Chondrocyte (in vitro differentiated cells): ENCODE measurements around the gene COL4A2. TPM values are rescaled to one million over a fixed set of nuclear protein-coding genes. Genes with fewer than 3 reads are reported as not detected.

Source experiments
- DNase-seq: peaks from one replicate; pipeline ENCODE4 v3.0.0; 2021; ENCODE audit warnings: mixed read lengths, low spot score
- H3K27ac Mint-ChIP-seq: one replicate; pipeline ENCODE4 v1.8.0; 2021; ENCODE audit warnings: mild to moderate bottlenecking, moderate library complexity, mixed read lengths; ENCODE audit not compliant: unreplicated experiment
- H3K27me3 Mint-ChIP-seq: 2 replicates; pipeline ENCODE4 v1.8.0; 2021; ENCODE audit warnings: low read depth, mixed read lengths
- H3K36me3 Mint-ChIP-seq: 2 replicates; pipeline ENCODE4 v1.8.0; 2021; ENCODE audit warnings: low read depth, mixed read lengths
- H3K4me1 Mint-ChIP-seq: 2 replicates; pipeline ENCODE4 v1.8.0; 2021; ENCODE audit warnings: low read depth, mild to moderate bottlenecking, mixed read lengths
- H3K4me3 Mint-ChIP-seq: one replicate; pipeline ENCODE4 v1.8.0; 2021; ENCODE audit warnings: mild to moderate bottlenecking, moderate library complexity, mixed read lengths; ENCODE audit not compliant: unreplicated experiment
- H3K9me3 Mint-ChIP-seq: 2 replicates; pipeline ENCODE4 v1.8.0; 2021; ENCODE audit warnings: low read depth, mixed read lengths
- total RNA-seq: library from RNA; stranded (reverse); gene quantifications from 3 replicates; pipeline ENCODE4 v1.2.1, GENCODE V29; 2021
- TF ChIP-seq, protein P1 (sequence below): fragments of 200-600 bp; sonication (generic); IDR thresholded peaks from 2 replicates; pipeline ENCODE4 v1.5.0; 2021; ENCODE audit warnings: antibody characterized with exemption, mild to moderate bottlenecking, moderate library complexity

Gene COL4A2
- total RNA-seq, 1 donor from 2014 or later, result 2,366 TPM

DNA sequence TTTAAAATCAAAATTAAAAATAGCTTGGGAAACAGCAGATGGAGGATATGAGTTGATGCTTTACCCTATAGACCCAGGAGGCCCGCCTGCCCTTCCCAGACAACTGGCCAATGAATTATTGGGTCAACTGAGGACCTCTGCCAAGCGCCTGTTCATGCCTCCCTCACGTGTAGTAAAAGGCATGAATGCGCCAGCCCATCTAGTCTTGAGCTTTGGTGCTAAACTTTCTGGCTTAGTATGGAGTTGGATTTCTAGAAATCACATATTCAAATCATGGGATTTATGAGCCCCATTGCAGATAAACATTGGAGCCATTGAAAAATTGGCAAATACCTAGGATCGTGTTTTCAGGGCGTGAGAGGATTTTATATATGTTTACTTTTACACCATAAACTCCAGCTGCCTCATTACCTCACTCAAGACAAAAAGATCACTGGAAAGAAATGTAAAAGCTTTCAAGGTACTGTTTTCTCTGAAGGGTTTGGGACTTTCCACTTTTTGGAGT is 47.1 kb downstream of the COL4A2 start:
- Mint-ChIP-seq H3K27me3 (no peaks in the 10 kb centered on the region), H3K27ac (peak overlapping the region; percentile 87), H3K9me3 (no peaks in the 10 kb centered on the region)

DNA sequence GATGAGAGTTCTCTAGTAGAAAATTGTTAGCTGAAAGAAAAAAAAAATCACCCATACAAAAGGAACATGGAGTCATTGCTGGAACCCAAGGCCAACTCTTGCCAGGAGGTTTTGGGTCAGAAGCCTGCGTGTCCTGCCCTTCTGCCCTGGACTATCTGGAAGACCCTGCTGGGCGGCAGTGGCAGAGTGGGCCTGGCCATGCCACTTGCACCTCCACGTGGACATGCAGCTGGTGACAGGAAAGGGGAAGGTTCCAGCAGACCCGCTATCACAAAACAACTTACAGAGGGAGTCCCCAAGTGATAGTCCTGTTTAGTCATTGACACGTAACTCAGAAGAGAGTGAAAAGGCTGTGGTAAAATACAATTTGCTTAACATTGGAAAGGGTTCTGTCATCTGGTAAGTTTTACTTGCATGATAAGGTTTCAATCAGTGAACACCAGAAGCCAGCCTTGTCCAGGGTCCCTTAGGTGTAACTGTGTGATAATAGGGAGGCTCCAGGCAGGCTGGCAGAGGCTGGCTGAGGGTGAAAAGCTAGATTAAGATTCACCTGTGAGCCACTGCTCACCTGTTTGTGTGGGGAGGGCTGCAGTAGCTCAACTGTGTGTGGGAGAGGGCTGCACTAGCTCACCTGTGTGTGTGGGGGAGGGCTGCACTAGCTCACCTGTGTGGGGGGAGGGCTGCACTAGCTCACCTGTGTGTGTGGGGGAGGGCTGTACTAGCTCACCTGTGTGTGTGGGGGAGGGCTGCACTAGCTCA is 47.8 kb downstream of the COL4A2 start:
- no peak overlapping the region for H3K4me3 Mint-ChIP-seq
- peak overlapping the region; percentile 87 for H3K27ac Mint-ChIP-seq
- H3K9me3 Mint-ChIP-seq, result no peaks in the 10 kb centered on the region
- no peak for DNase-seq
- peaks cover 43% of the 10 kb centered on the region for H3K36me3 Mint-ChIP-seq
- H3K4me1 Mint-ChIP-seq, result peaks cover 84% of the 10 kb centered on the region
- no peaks in the 10 kb centered on the region for H3K27me3 Mint-ChIP-seq
- TF ChIP-seq, protein P1, sequence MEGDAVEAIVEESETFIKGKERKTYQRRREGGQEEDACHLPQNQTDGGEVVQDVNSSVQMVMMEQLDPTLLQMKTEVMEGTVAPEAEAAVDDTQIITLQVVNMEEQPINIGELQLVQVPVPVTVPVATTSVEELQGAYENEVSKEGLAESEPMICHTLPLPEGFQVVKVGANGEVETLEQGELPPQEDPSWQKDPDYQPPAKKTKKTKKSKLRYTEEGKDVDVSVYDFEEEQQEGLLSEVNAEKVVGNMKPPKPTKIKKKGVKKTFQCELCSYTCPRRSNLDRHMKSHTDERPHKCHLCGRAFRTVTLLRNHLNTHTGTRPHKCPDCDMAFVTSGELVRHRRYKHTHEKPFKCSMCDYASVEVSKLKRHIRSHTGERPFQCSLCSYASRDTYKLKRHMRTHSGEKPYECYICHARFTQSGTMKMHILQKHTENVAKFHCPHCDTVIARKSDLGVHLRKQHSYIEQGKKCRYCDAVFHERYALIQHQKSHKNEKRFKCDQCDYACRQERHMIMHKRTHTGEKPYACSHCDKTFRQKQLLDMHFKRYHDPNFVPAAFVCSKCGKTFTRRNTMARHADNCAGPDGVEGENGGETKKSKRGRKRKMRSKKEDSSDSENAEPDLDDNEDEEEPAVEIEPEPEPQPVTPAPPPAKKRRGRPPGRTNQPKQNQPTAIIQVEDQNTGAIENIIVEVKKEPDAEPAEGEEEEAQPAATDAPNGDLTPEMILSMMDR, result no peak

More for the DNA sequence above, 47.1 kb downstream of the COL4A2 start:
- Mint-ChIP-seq H3K4me1 (peaks cover 84% of the 10 kb centered on the region), H3K36me3 (peaks cover 40% of the 10 kb centered on the region), H3K4me3 (no peak overlapping the region)
- TF ChIP-seq, protein P1, result no peak
- no peak for DNase-seq

DNA sequence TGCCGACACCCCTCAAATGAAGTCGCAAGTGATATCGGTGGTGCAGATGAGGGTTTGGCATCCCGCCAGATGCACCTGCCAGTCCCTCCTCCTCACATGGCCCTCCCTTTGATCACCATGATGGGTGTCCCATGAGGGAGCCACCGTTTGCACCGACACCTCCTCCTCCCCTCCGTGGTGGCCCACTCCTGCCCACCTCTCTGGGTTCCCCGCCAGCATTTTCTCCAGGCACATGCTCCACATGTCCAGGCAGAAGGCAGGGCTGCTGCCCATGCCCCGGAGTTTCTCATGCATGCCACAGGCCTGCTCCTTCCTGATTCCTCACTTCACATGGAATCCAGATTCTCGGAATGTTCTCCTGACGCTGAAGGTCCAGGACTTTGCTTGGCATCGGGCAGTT is 49.3 kb downstream of the COL4A2 start:
- H3K27me3 Mint-ChIP-seq, result no peaks in the 10 kb centered on the region

DNA sequence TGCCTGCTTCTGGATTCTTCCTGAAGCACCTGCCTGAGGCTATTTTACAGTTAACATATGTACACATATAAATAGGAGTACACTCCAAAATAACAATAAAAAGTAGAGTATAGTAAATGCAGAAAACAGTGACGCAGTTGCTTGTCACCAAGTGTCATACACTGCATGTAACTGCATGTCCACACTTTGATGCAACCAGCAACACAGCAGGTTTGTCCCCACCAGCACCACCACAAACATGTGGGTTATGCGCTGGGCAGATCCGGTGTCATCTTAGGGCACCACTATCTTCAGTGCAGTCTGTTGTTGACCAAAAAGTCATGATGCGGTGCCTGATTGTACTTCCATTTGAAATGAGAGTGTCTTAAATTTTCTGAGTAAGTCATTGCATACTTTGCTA is 51.3 kb downstream of the COL4A2 start:
- Mint-ChIP-seq H3K4me1 (peaks cover 85% of the 10 kb centered on the region), H3K27ac (no peak overlapping the region), H3K9me3 (no peaks in the 10 kb centered on the region), H3K36me3 (peaks cover 36% of the 10 kb centered on the region), H3K27me3 (no peaks in the 10 kb centered on the region), H3K4me3 (no peak overlapping the region)
- no peak for DNase-seq
- TF ChIP-seq, protein P1, result no peak

More for the DNA sequence above, 49.3 kb downstream of the COL4A2 start:
- no peaks in the 10 kb centered on the region for H3K9me3 Mint-ChIP-seq
- peaks cover 38% of the 10 kb centered on the region for H3K36me3 Mint-ChIP-seq
- peak overlapping the region; percentile 77 for H3K27ac Mint-ChIP-seq
- TF ChIP-seq, protein P1, result no peak
- DNase-seq, result no peak
- H3K4me1 Mint-ChIP-seq, result peaks cover 85% of the 10 kb centered on the region
- no peak overlapping the region for H3K4me3 Mint-ChIP-seq

DNA sequence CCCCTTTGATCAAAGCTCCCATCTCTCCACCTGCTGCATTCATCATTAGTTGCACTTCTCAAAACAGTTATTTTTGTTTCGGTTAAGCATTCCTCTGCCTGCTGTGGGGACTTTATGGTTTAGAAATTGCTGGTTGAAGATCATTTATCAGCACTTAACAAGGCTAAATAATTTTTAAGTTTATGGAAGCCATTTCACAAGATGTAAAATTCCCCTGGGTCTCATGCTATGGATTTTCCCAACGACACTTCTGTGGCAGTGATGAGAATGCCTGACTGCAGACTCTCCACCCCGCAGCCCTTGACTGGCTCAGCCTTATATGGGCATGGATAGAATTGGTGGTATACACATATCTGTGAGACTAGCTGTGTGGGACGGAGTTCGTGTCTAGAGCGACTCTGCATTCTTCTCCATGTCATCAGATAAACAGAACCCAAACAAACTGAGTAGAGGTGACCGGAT is 52.8 kb downstream of the COL4A2 start:
- peak overlapping the region; percentile 99 for H3K27ac Mint-ChIP-seq
- peak overlapping the region; percentile 4 for H3K4me3 Mint-ChIP-seq
- H3K4me1 Mint-ChIP-seq, result peaks cover 83% of the 10 kb centered on the region
- H3K36me3 Mint-ChIP-seq, result peaks cover 33% of the 10 kb centered on the region
- TF ChIP-seq, protein P1, result no peak
- DNase-seq, result no peak
- no peaks in the 10 kb centered on the region for H3K27me3 Mint-ChIP-seq
- no peaks in the 10 kb centered on the region for H3K9me3 Mint-ChIP-seq
